A673 (cell line): ENCODE results near the gene TFF1.

Source experiments
- CTCF ChIP-seq: fragments of 300-800, 200-600 bp; sonication (generic); conservative IDR thresholded peaks from 2 replicates; pipeline ENCODE4 v1.5.1; 2017; ENCODE audit warnings: low read depth, mild to moderate bottlenecking, antibody characterized with exemption, low read length, moderate library complexity, mixed read lengths
- EZH2 ChIP-seq: fragments of 200-600 bp; sonication (generic); IDR thresholded peaks from 2 replicates; pipeline ENCODE4 v1.6.1; 2017; ENCODE audit warnings: borderline replicate concordance, low read depth, mild to moderate bottlenecking, mixed read lengths, antibody characterized with exemption, low read length; ENCODE audit not compliant: poor library complexity, severe bottlenecking

DNA sequence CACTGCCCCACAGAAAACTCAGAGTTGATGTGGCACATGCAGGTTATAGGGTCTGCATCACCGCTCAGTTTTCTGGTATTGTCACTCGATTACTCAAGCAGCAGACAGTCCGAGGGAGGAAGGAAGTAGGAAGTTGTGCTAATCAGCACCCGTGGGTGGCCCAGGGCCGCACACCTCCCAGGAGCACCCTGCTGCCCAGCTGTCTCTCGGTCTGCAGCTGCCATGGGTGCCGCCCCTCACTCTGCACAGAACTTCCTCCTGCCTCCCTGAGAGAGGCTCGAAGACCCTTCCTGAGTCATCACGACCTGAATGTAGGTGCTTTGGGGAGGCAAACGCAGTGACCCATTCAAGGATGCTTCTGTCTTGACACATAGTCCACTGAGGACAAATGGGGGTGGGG is 47.0 kb downstream of the TFF1 start:
- TF ChIP-seq CTCF: no peak
- no peak for TF ChIP-seq EZH2
